Measurements from ENCODE around the gene FLT3.

DNA sequence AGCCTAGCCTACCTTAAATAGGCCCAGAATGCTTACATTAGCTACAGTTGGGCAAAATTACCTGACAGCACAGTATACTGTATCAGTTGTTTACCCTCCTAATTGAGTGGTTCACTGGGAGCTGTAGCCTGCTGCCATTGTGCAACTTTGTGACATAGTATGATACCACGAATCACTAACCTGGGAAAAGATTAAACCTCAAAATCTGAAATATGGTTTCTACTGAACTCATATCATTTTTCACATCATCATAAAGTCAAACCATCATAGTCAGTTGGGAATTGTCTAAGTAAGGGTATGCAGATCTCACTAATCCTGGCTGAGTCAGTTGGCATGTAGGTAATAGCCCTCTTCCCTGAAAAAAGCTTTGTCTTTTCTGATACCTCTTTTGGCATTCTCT lies 47.1 kb upstream of the FLT3 start:
- no peak for TF ChIP-seq CTCF (IDR thresholded peaks at IDR 0.05)
- no peak for TF ChIP-seq POLR2A (IDR thresholded peaks at IDR 0.05)
